RWPE2 (cell line): ENCODE data around the gene WFIKKN2.

ENCODE experiments used
- ATAC-seq: fragments of 200-7000 bp; cut with Tn5 transposase; 3 replicates; pipeline ENCODE4 v1.9.1; 2021; ENCODE audit warnings: low read depth
- DNase-seq: peaks from one replicate; pipeline ENCODE4 v3.0.0-alpha.2; 2020; ENCODE audit warnings: low spot score
- H3K27ac ChIP-seq: fragments of 450-650 bp; 2 replicates; pipeline ENCODE4 v1.5.1; 2017; ENCODE audit warnings: mild to moderate bottlenecking; ENCODE audit not compliant: poor library complexity, severe bottlenecking
- H3K27me3 ChIP-seq: fragments of 250-450 bp; sonication (Bioruptor Pico); 2 replicates; pipeline ENCODE4 v1.5.1; 2021; ENCODE audit warnings: mild to moderate bottlenecking, moderate library complexity; ENCODE audit not compliant: insufficient read depth, poor library complexity, severe bottlenecking
- H3K36me3 ChIP-seq: fragments of 250-450 bp; sonication (Bioruptor Pico); 2 replicates; pipeline ENCODE4 v1.5.1; 2020; ENCODE audit warnings: low read depth, mild to moderate bottlenecking, moderate library complexity
- H3K4me1 ChIP-seq: fragments of 250-450 bp; sonication (Bioruptor Pico); 2 replicates; pipeline ENCODE4 v1.5.1; 2021; ENCODE audit warnings: mild to moderate bottlenecking, moderate library complexity; ENCODE audit not compliant: insufficient read depth, poor library complexity, severe bottlenecking
- H3K4me3 ChIP-seq: fragments of 250-450 bp; sonication (Bioruptor Pico); 2 replicates; pipeline ENCODE4 v1.5.1; 2021; ENCODE audit warnings: mild to moderate bottlenecking, moderate library complexity; ENCODE audit not compliant: severe bottlenecking
- H3K9me3 ChIP-seq: fragments of 250-450 bp; sonication (Bioruptor Pico); 2 replicates; pipeline ENCODE4 v1.5.1; 2021; ENCODE audit warnings: mild to moderate bottlenecking, moderate library complexity; ENCODE audit not compliant: severe bottlenecking
- TF ChIP-seq, protein P1 (sequence below): fragments of 450-650 bp; IDR thresholded peaks from one replicate; pipeline ENCODE4 v1.5.1; 2017; ENCODE audit warnings: mild to moderate bottlenecking, moderate library complexity; ENCODE audit not compliant: poor library complexity, severe bottlenecking

WFIKKN2 gene

GRCh38 chr17:50792132-50792531, 43.3 kb upstream of the WFIKKN2 start:
- peaks cover 2% of the 10 kb centered on the region for H3K4me1 ChIP-seq
- ATAC-seq = no peak
- TF ChIP-seq, protein P1, sequence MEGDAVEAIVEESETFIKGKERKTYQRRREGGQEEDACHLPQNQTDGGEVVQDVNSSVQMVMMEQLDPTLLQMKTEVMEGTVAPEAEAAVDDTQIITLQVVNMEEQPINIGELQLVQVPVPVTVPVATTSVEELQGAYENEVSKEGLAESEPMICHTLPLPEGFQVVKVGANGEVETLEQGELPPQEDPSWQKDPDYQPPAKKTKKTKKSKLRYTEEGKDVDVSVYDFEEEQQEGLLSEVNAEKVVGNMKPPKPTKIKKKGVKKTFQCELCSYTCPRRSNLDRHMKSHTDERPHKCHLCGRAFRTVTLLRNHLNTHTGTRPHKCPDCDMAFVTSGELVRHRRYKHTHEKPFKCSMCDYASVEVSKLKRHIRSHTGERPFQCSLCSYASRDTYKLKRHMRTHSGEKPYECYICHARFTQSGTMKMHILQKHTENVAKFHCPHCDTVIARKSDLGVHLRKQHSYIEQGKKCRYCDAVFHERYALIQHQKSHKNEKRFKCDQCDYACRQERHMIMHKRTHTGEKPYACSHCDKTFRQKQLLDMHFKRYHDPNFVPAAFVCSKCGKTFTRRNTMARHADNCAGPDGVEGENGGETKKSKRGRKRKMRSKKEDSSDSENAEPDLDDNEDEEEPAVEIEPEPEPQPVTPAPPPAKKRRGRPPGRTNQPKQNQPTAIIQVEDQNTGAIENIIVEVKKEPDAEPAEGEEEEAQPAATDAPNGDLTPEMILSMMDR = no peak

DNA sequence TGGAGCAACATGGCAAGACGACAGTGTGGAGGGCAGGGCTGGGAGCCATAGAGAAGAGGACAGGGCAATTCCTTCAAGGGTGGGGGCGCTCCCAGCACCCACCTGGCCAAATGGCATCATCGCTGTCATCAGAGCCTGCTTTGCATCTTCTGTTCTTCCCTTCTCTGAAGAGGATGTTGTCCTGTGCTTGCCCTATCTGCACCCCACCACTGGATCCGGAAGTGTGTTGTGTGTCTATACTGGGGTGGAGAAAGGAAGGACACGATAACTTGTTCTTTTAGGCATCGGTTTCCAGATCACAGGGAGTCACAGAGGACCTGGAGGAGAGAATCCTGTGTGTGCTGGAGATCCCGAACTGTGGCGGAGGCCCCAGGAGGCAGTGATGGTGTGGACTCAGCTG, 42.4 kb upstream of the WFIKKN2 start:
- H3K27ac ChIP-seq = no peak overlapping the region
- no peaks in the 10 kb centered on the region for H3K9me3 ChIP-seq
- TF ChIP-seq, protein P1 = no peak
- H3K4me1 ChIP-seq = no peaks in the 10 kb centered on the region
- H3K36me3 ChIP-seq = no peaks in the 10 kb centered on the region
- DNase-seq = no peak
- H3K27me3 ChIP-seq = no peaks in the 10 kb centered on the region
- ATAC-seq = no peak
- H3K4me3 ChIP-seq = no peak overlapping the region

More at GRCh38 chr17:50792132-50792531, 43.3 kb upstream of the WFIKKN2 start:
- Histone ChIP-seq H3K9me3 (no peaks in the 10 kb centered on the region), H3K36me3 (no peaks in the 10 kb centered on the region), H3K27me3 (no peaks in the 10 kb centered on the region), H3K4me3 (no peak overlapping the region), H3K27ac (no peak overlapping the region)
- no peak for DNase-seq

- Histone ChIP-seq H3K9me3 (no peaks in the 10 kb centered on the region), H3K4me1 (peaks cover 11% of the 10 kb centered on the region), H3K36me3 (no peaks in the 10 kb centered on the region), H3K27ac (no peak overlapping the region), H3K27me3 (no peaks in the 10 kb centered on the region), H3K4me3 (no peak overlapping the region)
- ATAC-seq = no peak
- TF ChIP-seq, protein P1 = no peak
- no peak for DNase-seq
Observed at GRCh38 chr17:50794361-50794760, 41.0 kb upstream of the WFIKKN2 start.

DNA sequence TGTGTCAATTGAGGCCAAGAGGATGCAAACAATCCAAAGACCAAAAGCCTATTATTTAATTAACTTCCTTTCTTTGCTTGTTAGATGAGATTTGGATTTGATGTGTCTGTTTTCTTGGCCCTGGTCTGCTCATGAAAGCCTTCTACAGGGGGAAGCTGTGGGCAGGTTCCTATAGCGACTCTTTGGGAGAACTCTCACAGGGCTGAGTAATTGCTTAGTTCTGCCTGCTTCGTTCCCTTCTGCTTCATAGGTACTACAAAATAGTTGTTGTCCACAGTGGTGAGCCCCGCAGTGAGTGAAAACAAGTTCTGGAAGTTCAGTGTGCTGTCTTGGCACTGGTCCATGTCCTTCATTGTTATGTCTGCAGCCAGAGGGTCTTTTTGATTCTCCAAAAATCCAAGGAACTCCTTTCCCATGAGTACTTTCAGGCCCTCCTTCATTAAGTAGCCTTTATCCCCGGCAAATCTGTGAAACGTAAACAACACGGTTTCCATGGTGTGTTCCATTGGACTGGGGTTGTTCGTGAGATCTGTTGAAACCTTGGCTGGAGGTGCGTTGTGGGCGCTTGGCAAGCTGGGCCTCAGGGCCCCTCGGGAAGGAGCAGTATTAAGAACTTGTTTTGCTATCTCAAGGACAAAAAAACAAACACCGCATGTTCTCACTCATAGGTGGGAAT, 38.1 kb upstream of the WFIKKN2 start:
- TF ChIP-seq, protein P1 = no peak
- Histone ChIP-seq H3K27ac (no peak overlapping the region), H3K4me3 (no peak overlapping the region), H3K9me3 (no peaks in the 10 kb centered on the region), H3K4me1 (peaks cover 15% of the 10 kb centered on the region), H3K27me3 (no peaks in the 10 kb centered on the region), H3K36me3 (no peaks in the 10 kb centered on the region)
- ATAC-seq (no peak), DNase-seq (no peak)

- TF ChIP-seq, protein P1 = no peak
- Histone ChIP-seq H3K36me3 (no peaks in the 10 kb centered on the region), H3K4me1 (peaks cover 15% of the 10 kb centered on the region), H3K27ac (peak overlapping the region; percentile 61), H3K9me3 (no peaks in the 10 kb centered on the region), H3K27me3 (no peaks in the 10 kb centered on the region), H3K4me3 (no peak overlapping the region)
- ATAC-seq (peak; percentile 92), DNase-seq (peak; percentile 75)
Observed at GRCh38 chr17:50798424-50799288, 36.7 kb upstream of the WFIKKN2 start.
